Neural progenitor cell (in vitro differentiated cells): Measurements from ENCODE around the gene CISTR. TPM values are rescaled to one million over a fixed set of nuclear protein-coding genes. Genes with fewer than 3 reads are reported as not detected.

ENCODE experiments used
- DNase-seq: peaks from one replicate; pipeline ENCODE4 v3.0.0-alpha.2; 2016; ENCODE audit warnings: low spot score
- H2AFZ ChIP-seq: fragments of 200-600 bp; sonication (generic); replicated peaks from 2 replicates; pipeline ENCODE4 v1.6.1; 2016; ENCODE audit warnings: antibody characterized with exemption
- H3F3A ChIP-seq: fragments of 200-600 bp; sonication (generic); 2 replicates; pipeline ENCODE4 v1.6.1; 2016; ENCODE audit warnings: antibody characterized with exemption, low read depth
- H3K27ac ChIP-seq: fragments of 200-600 bp; sonication (generic); 2 replicates; pipeline ENCODE4 v1.5.1; 2016; ENCODE audit warnings: mild to moderate bottlenecking
- H3K27me3 ChIP-seq: fragments of 200-600 bp; sonication (generic); 2 replicates; pipeline ENCODE4 v1.6.1; 2016; ENCODE audit warnings: mild to moderate bottlenecking, moderate library complexity
- H3K36me3 ChIP-seq: fragments of 200-600 bp; sonication (generic); 2 replicates; pipeline ENCODE4 v1.5.1; 2016
- H3K4me1 ChIP-seq: fragments of 200-600 bp; sonication (generic); 2 replicates; pipeline ENCODE4 v1.6.1; 2016; ENCODE audit warnings: mixed run types
- H3K4me2 ChIP-seq: fragments of 200-600 bp; sonication (generic); 2 replicates; pipeline ENCODE4 v1.6.1; 2016
- H3K4me3 ChIP-seq: fragments of 200-600 bp; sonication (generic); 2 replicates; pipeline ENCODE4 v1.5.1; 2016
- H3K79me2 ChIP-seq: fragments of 200-600 bp; sonication (generic); 2 replicates; pipeline ENCODE4 v1.6.1; 2016; ENCODE audit warnings: low read depth
- H3K9ac ChIP-seq: fragments of 200-600 bp; sonication (generic); 2 replicates; pipeline ENCODE4 v1.6.1; 2016
- H3K9me3 ChIP-seq: fragments of 200-600 bp; sonication (generic); 2 replicates; pipeline ENCODE4 v1.5.1; 2016; ENCODE audit warnings: low read depth
- H4K20me1 ChIP-seq: fragments of 200-600 bp; sonication (generic); 2 replicates; pipeline ENCODE4 v1.6.1; 2016; ENCODE audit warnings: low read depth
- H3K27ac Mint-ChIP-seq: 3 replicates; pipeline ENCODE4 v1.8.0; 2021; ENCODE audit warnings: mixed read lengths
- H3K27me3 Mint-ChIP-seq: 2 replicates; pipeline ENCODE4 v1.8.0; 2022; ENCODE audit warnings: low read depth, mild to moderate bottlenecking, inconsistent platforms, moderate library complexity, mixed read lengths; ENCODE audit not compliant: insufficient read depth
- H3K36me3 Mint-ChIP-seq: 3 replicates; pipeline ENCODE4 v1.8.0; 2021; ENCODE audit warnings: mixed read lengths
- H3K4me1 Mint-ChIP-seq: 3 replicates; pipeline ENCODE4 v1.8.0; 2021; ENCODE audit warnings: mixed read lengths
- H3K4me3 Mint-ChIP-seq: 3 replicates; pipeline ENCODE4 v1.8.0; 2021; ENCODE audit warnings: mild to moderate bottlenecking, moderate library complexity, mixed read lengths
- H3K9me3 Mint-ChIP-seq: 3 replicates; pipeline ENCODE4 v1.8.0; 2020; ENCODE audit warnings: mixed read lengths
- EZH2 ChIP-seq: fragments of 200-600 bp; sonication (generic); IDR thresholded peaks from 2 replicates; pipeline ENCODE4 v1.6.1; 2017; ENCODE audit warnings: antibody characterized with exemption, mild to moderate bottlenecking, moderate library complexity
- EZH2phosphoT487 ChIP-seq: fragments of 200-600 bp; sonication (generic); IDR thresholded peaks from 2 replicates; pipeline ENCODE4 v1.6.1; 2017; ENCODE audit warnings: antibody characterized with exemption
- total RNA-seq: library from RNA; depleted of rRNA; stranded (reverse); fragments of >200 nt; gene quantifications from 2 replicates; pipeline ENCODE4 v1.2.3, GENCODE V29; 2015; ENCODE audit warnings: low replicate concordance
- TF ChIP-seq, protein P1 (sequence below): fragments of 200-600 bp; sonication (generic); IDR thresholded peaks from 2 replicates; pipeline ENCODE4 v1.5.1; 2017; ENCODE audit warnings: antibody characterized with exemption, mild to moderate bottlenecking

CISTR gene
- total RNA-seq, 1 donor from 2014 or later: not detected

DNA sequence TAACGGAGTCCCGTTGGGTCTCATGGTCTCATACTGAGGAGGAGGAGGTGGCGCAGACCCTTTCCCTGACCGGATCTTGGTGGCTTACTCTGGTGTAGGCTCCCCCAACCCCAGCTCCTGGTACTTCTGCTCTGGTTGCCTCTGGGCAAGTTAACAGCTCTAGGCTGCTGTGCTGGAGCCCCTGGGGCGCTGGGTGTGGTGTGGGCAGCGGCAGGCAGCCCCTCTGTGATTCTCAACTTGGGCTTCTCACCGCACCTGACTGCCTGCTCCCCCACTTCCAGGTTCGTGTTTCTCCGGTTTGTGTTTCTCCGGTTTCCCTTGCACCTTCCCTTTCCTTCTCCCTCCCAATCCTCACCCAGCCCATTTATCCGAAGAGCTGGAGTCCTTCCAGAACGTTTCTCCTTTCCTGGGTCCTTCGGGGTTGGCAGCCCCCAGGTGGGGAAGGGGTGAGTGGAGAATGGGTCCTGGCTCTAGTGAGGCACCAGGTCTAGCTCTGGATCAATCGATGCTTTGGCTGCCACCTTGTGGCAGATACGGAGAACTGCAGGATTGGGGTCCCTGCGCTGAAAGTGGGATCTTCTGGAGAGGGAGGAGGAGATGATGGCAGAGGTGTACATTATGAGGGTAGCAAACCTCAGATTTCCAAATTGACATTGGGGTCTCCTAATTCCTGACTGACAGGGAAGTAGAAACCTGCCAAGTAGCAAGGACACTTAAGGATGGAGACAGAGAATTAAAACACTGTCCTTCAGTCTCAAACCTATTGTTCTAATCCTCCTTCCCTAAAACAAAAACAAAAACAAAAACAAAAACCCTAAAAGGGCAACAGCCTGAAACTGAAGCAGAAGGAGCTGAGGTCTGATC, 8.3 kb downstream of the CISTR start:
- Histone ChIP-seq H2AFZ (peak overlapping the region; percentile 30), H3K27me3 (peaks cover 94% of the 10 kb centered on the region), H3K4me1 (peaks cover 56% of the 10 kb centered on the region), H3K9me3 (no peaks in the 10 kb centered on the region), H3K9ac (no peak overlapping the region), H3K4me2 (peak overlapping the region; percentile 74), H3K27ac (no peak overlapping the region), H3K36me3 (no peaks in the 10 kb centered on the region), H3K79me2 (no peaks in the 10 kb centered on the region), H4K20me1 (no peaks in the 10 kb centered on the region), H3F3A (peaks cover 26% of the 10 kb centered on the region), H3K4me3 (peak overlapping the region; percentile 22)
- TF ChIP-seq, protein P1, sequence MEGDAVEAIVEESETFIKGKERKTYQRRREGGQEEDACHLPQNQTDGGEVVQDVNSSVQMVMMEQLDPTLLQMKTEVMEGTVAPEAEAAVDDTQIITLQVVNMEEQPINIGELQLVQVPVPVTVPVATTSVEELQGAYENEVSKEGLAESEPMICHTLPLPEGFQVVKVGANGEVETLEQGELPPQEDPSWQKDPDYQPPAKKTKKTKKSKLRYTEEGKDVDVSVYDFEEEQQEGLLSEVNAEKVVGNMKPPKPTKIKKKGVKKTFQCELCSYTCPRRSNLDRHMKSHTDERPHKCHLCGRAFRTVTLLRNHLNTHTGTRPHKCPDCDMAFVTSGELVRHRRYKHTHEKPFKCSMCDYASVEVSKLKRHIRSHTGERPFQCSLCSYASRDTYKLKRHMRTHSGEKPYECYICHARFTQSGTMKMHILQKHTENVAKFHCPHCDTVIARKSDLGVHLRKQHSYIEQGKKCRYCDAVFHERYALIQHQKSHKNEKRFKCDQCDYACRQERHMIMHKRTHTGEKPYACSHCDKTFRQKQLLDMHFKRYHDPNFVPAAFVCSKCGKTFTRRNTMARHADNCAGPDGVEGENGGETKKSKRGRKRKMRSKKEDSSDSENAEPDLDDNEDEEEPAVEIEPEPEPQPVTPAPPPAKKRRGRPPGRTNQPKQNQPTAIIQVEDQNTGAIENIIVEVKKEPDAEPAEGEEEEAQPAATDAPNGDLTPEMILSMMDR: peak; percentile 93
- TF ChIP-seq EZH2 (peak; percentile 52), EZH2phosphoT487 (no peak)
- Mint-ChIP-seq H3K27me3 (peaks cover 26% of the 10 kb centered on the region), H3K9me3 (no peaks in the 10 kb centered on the region), H3K27ac (peak overlapping the region; percentile 61), H3K4me3 (peak overlapping the region; percentile 52), H3K4me1 (peaks cover 36% of the 10 kb centered on the region), H3K36me3 (no peaks in the 10 kb centered on the region)
- DNase-seq: peak; percentile 84

DNA sequence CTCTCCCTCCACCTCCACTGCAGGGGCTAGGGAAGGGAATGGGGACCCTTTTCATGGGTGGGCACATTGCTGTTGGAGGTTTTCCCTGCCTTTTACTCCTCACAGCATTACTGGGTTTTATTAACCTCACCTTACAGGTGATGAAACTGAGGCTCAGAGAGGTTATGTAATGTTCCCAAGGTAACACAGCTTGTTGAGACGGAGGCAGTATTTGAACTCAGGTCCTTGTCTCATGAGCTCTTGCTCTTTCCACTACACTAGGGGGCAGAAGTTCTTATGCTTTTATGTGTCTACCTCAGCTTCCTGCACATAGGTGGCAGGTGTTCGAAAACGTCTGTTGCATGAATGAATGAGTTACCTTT, 11.7 kb downstream of the CISTR start:
- Mint-ChIP-seq H3K36me3 (no peaks in the 10 kb centered on the region), H3K4me3 (no peak overlapping the region), H3K27ac (no peak overlapping the region), H3K4me1 (peaks cover 44% of the 10 kb centered on the region), H3K9me3 (no peaks in the 10 kb centered on the region), H3K27me3 (peaks cover 46% of the 10 kb centered on the region)
- Histone ChIP-seq H3K4me3 (peak overlapping the region; percentile 47), H3K27ac (no peak overlapping the region), H3F3A (peaks cover 35% of the 10 kb centered on the region), H3K4me1 (peaks cover 47% of the 10 kb centered on the region), H3K4me2 (peak overlapping the region; percentile 77), H2AFZ (no peak overlapping the region), H3K79me2 (no peaks in the 10 kb centered on the region), H3K27me3 (peaks cover 97% of the 10 kb centered on the region), H3K36me3 (no peaks in the 10 kb centered on the region), H3K9me3 (no peaks in the 10 kb centered on the region), H4K20me1 (peaks cover 7% of the 10 kb centered on the region), H3K9ac (no peak overlapping the region)
- no peak for DNase-seq
- TF ChIP-seq EZH2 (no peak), EZH2phosphoT487 (no peak)
- TF ChIP-seq, protein P1: no peak

DNA sequence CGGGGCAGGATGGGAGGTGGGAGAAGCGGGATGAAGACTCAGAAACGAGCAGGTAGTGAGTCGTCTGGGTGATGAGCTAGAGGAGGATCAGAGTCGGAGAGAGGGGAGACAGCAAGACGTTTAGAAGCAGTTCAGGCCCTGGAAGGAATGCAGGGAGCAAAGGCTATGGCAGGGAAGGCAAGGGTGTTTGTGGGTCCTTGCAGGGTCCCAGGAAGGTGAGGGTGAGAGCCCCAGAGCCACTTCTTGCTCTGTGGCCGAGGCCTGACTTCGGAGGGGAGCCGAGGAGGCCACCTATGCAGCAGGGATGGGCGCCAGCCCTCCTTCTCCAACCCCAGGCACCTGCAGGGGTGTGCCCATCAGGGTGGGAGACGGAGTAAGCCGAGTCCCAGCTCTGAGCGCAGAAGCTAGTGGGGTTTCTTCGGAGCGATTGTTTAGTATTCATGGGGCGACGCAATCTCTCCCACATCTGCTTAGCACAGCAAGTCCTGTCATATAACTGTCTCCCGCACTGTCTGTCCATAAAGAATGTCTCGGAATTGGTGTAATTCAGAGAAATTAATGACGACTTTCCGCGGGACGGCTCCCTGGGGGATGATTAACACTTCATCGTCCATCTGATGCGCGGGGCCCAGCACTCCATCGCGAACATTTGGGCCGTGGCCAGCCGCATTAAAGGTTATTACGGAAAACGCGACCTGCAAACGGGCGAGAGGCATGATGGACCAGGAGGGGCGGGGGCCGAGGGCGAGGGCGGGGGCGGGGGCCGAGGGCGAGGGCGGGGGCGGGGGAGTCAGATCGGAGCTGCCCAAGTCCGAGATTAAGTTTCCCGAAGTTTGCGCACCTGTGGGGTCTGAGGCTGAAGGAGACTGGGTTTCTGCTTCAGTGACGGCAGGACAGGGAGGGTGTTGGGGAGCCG, 12.3 kb downstream of the CISTR start:
- Histone ChIP-seq H3K27ac (no peak overlapping the region), H3F3A (peaks cover 35% of the 10 kb centered on the region), H4K20me1 (peaks cover 7% of the 10 kb centered on the region), H3K36me3 (no peaks in the 10 kb centered on the region), H3K4me2 (peak overlapping the region; percentile 77), H3K9ac (no peak overlapping the region), H3K4me3 (peak overlapping the region; percentile 47), H3K27me3 (peaks cover 97% of the 10 kb centered on the region), H2AFZ (peak overlapping the region; percentile 59), H3K4me1 (peaks cover 40% of the 10 kb centered on the region), H3K9me3 (no peaks in the 10 kb centered on the region), H3K79me2 (no peaks in the 10 kb centered on the region)
- Mint-ChIP-seq H3K27me3 (peaks cover 44% of the 10 kb centered on the region), H3K36me3 (no peaks in the 10 kb centered on the region), H3K4me3 (peak overlapping the region; percentile 81), H3K4me1 (peaks cover 37% of the 10 kb centered on the region), H3K27ac (no peak overlapping the region), H3K9me3 (no peaks in the 10 kb centered on the region)
- TF ChIP-seq, protein P1: no peak
- TF ChIP-seq EZH2phosphoT487 (peak; percentile 48), EZH2 (peak; percentile 84)
- DNase-seq: no peak
